ENCODE results near the gene KRT36. TPM values are rescaled to one million over a fixed set of nuclear protein-coding genes. Genes with fewer than 3 reads are reported as not detected.

KRT36 gene
- total RNA-seq, 1 experiment from 2014 or later, result not detected

GRCh38 chr17:41476866-41477815 lies 12.6 kb downstream of the KRT36 start:
- TF ChIP-seq CTCF (IDR thresholded peaks at IDR 0.05; ENCODE audit: unreplicated experiment), result no peak
- Mint-ChIP-seq H3K9me3 (ENCODE audit: unreplicated experiment) (no peaks in the 10 kb centered on the region), H3K27ac (ENCODE audit: low read depth, unreplicated experiment) (no peak overlapping the region), H3K27me3 (ENCODE audit: insufficient read depth, unreplicated experiment) (peaks cover 23% of the 10 kb centered on the region), H3K4me1 (ENCODE audit: insufficient read depth, unreplicated experiment) (no peaks in the 10 kb centered on the region), H3K36me3 (ENCODE audit: insufficient read depth, unreplicated experiment) (no peaks in the 10 kb centered on the region), H3K4me3 (ENCODE audit: unreplicated experiment) (no peak overlapping the region)
- POLR2A ChIA-PET, result no interaction called here
- CTCF ChIA-PET, result no interaction called here
- DNase-seq (ENCODE audit: unreplicated experiment), result no peak
- intact Hi-C loops (cut with micrococcal nuclease), result no loop called here
- BruUV-seq (replicated peaks), result no TSS peak

DNA sequence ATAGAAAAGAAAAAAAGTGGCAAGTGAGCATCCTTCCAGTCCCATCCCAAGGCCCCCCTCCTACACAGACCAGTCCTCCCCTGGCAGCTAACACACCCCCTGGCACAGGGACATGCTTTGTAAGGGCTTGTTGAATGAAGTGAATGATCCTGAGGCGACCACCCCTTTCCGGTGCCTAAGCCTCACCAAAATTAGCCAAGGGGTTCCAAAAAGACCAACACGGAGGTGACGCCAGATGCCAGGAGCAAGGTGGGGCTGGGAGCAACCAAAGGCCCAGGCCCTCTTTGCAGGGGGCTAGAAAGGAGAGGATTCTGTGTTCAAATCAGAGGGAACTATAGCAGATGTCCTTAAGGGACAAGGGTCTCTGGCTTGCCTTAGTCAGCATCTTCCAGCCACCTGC lies 14.3 kb downstream of the KRT36 start:
- POLR2A ChIA-PET, result no interaction called here
- no peak for DNase-seq (ENCODE audit: unreplicated experiment)
- CTCF ChIA-PET, result interaction anchor here (1.2 to 1.3 kb wide), 2 partner anchors 8 to 221 kb away, joined by 3 to 4 read pairs; no protein-coding TSS in a partner anchor
- no peak for TF ChIP-seq CTCF (IDR thresholded peaks at IDR 0.05; ENCODE audit: unreplicated experiment)
- intact Hi-C loops (cut with micrococcal nuclease), result no loop called here
- Mint-ChIP-seq H3K27ac (ENCODE audit: low read depth, unreplicated experiment) (no peak overlapping the region), H3K36me3 (ENCODE audit: insufficient read depth, unreplicated experiment) (no peaks in the 10 kb centered on the region), H3K27me3 (ENCODE audit: insufficient read depth, unreplicated experiment) (peaks cover 36% of the 10 kb centered on the region), H3K9me3 (ENCODE audit: unreplicated experiment) (no peaks in the 10 kb centered on the region), H3K4me3 (ENCODE audit: unreplicated experiment) (no peak overlapping the region), H3K4me1 (ENCODE audit: insufficient read depth, unreplicated experiment) (no peaks in the 10 kb centered on the region)
- no TSS peak for BruUV-seq (replicated peaks)

DNA sequence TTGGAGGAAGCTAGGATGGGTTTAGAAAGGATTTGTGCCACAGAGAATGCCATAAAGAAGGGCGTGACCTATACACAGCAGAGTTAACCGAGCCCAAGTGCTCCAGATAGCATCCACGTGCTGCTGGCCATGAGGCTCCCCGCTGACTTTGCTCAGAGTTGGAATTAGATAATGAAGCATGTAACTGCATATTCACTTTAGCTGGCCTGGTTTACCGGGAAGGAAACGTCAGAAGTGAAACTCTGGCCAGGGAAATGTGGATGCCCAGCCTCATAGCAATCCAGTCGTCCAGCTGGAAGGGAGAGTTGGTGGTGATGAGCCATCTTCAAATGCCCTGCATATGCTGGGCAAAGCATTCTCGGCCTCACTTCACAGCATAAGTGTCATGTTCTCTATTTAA lies 14.8 kb downstream of the KRT36 start:
- Mint-ChIP-seq H3K9me3 (ENCODE audit: unreplicated experiment) (no peaks in the 10 kb centered on the region), H3K4me1 (ENCODE audit: insufficient read depth, unreplicated experiment) (no peaks in the 10 kb centered on the region), H3K4me3 (ENCODE audit: unreplicated experiment) (no peak overlapping the region), H3K36me3 (ENCODE audit: insufficient read depth, unreplicated experiment) (no peaks in the 10 kb centered on the region), H3K27me3 (ENCODE audit: insufficient read depth, unreplicated experiment) (peaks cover 36% of the 10 kb centered on the region), H3K27ac (ENCODE audit: low read depth, unreplicated experiment) (no peak overlapping the region)
- ChIA-PET CTCF (interaction anchor here (0.6 to 1.3 kb wide), 3 partner anchors 8 to 221 kb away, joined by 3 to 4 read pairs (median 4); no protein-coding TSS in a partner anchor), POLR2A (no interaction called here)
- intact Hi-C loops (cut with micrococcal nuclease), result no loop called here
- BruUV-seq (replicated peaks), result no TSS peak
- TF ChIP-seq CTCF (IDR thresholded peaks at IDR 0.05; ENCODE audit: unreplicated experiment), result no peak
- DNase-seq (ENCODE audit: unreplicated experiment), result no peak

DNA sequence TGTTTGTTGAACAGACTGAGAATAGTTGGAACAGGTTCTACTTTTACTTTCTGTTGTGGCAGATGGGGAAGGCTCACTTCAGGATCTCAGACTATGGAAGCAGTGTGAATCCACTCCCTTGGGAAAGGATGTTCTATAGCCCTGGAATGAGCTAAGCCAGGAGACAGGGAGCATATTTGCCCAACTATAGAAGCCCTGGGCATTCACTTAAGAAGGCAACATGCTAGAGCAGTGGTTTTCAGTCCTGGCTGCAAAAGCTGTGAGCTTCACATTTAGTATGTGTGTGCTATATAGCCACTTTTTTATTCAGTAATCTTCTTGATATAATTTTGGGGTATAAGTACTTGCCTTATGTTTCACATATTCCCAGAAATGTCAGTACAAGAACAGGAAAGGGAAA lies 21.4 kb downstream of the KRT36 start:
- Mint-ChIP-seq H3K36me3 (ENCODE audit: insufficient read depth, unreplicated experiment) (no peaks in the 10 kb centered on the region), H3K9me3 (ENCODE audit: unreplicated experiment) (no peaks in the 10 kb centered on the region), H3K27me3 (ENCODE audit: insufficient read depth, unreplicated experiment) (peaks cover 24% of the 10 kb centered on the region), H3K27ac (ENCODE audit: low read depth, unreplicated experiment) (no peak overlapping the region), H3K4me3 (ENCODE audit: unreplicated experiment) (no peak overlapping the region), H3K4me1 (ENCODE audit: insufficient read depth, unreplicated experiment) (peaks cover 9% of the 10 kb centered on the region)
- POLR2A ChIA-PET, result interaction anchor here (1.2 kb wide), 1 partner anchor 12 kb away, joined by 3 read pairs; no protein-coding TSS in a partner anchor
- no peak for TF ChIP-seq CTCF (IDR thresholded peaks at IDR 0.05; ENCODE audit: unreplicated experiment)
- CTCF ChIA-PET, result interaction anchor here (0.6 to 0.7 kb wide), 2 partner anchors 15 to 28 kb away, joined by 3 to 4 read pairs; no protein-coding TSS in a partner anchor
- no peak for DNase-seq (ENCODE audit: unreplicated experiment)
- no TSS peak for BruUV-seq (replicated peaks)
- intact Hi-C loops (cut with micrococcal nuclease), result no loop called here
